Sigmoid colon (tissue), 4 donors: ENCODE results near the gene ERG.

ENCODE experiments used
- CTCF ChIP-seq, 4 experiments: fragments of 450-650 bp in 3 of 4; fragments of 200-600 bp in 1 of 4; IDR thresholded peaks; one replicate each; pipeline ENCODE4 v1.5.1; 2016 to 2019; ENCODE audit warnings: antibody characterized with exemption in 4 of 4, mild to moderate bottlenecking in 3 of 4, moderate library complexity in 2 of 4
- EP300 ChIP-seq, 4 donors: sonication (generic); formaldehyde crosslinking; IDR thresholded peaks; one replicate each; pipeline ENCODE4 v1.6.1; 2017; ENCODE audit warnings: antibody characterized with exemption in 4 of 4
- POLR2A ChIP-seq, 2 donors: fragments of 450-650 bp; IDR thresholded peaks; one replicate each; pipeline ENCODE4 v1.6.1; 2016; ENCODE audit warnings: antibody characterized with exemption in 2 of 2, mild to moderate bottlenecking in 2 of 2, moderate library complexity in 2 of 2
- POLR2AphosphoS5 ChIP-seq, 4 donors: sonication (generic); formaldehyde crosslinking; IDR thresholded peaks; one replicate each; pipeline ENCODE4 v1.6.1; 2017; ENCODE audit warnings: antibody characterized with exemption in 4 of 4

- no peak for TF ChIP-seq CTCF (IDR thresholded peaks at IDR 0.05)
- no peak for TF ChIP-seq EP300 (IDR thresholded peaks at IDR 0.05)
- TF ChIP-seq POLR2A (IDR thresholded peaks at IDR 0.05), result no peak
- no peak for TF ChIP-seq POLR2AphosphoS5 (IDR thresholded peaks at IDR 0.05)
These were observed 156.7 kb downstream of the ERG start for GRCh38 chr21:38341546-38342012.
